ENCODE measurements around the gene BMERB1.

The BMERB1 gene

DNA sequence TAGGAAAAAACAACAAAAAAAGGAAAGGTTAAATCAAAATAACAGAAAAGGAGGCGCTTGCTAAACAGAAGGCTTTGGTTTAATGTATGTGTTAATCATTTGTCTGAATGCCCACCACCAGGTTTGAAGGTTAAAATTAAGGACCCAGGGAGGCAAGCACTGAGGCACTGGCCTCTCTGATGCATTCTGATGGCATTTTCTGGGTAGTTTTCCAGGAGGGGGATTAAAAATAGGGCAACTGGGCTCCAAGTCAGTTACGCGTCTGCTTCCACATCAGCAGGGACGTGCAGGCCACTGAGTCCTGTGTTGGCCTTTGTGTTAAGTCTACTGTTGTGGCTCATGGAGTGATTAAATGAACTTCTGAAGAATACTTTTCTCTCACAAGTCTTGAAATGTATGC lies 181.6 kb downstream of the BMERB1 start:
- DNase-seq (ENCODE audit: low spot score): no peak

DNA sequence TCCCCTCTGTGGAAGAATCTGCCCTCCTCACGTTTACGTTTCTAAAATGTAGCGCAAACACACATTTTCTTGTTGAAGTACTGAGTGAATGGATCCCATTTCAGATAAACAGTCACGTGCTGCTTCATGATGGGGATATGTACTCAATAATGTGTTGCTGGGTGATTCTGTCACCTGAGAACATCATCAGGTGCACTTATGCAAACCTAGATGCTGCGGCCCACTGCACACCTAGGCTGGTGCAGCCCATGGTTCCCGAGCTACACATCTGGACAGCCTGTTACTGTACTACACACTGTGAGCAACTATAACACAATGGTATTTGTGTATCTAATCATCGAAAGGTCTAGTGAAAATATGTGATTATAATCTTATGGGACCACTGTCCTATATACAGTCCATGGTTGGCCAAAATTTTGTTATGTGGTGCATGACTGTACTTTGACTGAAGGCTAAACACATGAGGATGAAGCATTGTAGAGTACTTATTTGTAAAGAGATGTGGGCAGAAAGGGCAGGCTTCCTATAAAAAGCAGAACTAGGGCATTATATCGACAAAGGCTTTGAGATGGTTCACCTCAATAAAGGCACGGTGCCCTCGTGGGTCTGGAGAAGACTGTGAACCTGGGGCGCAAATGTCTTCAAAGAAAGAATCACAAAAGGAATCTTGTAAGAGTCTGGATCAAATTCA lies 182.2 kb downstream of the BMERB1 start:
- DNase-seq (ENCODE audit: low spot score): no peak

- DNase-seq (ENCODE audit: low spot score): no peak
Measured at GRCh38 chr16:15617901-15618300, 183.5 kb downstream of the BMERB1 start.

- no peak for DNase-seq (ENCODE audit: low spot score)
Measured at GRCh38 chr16:15618392-15618791, 184.0 kb downstream of the BMERB1 start.

GRCh38 chr16:15620611-15621195 lies 186.3 kb downstream of the BMERB1 start:
- DNase-seq (ENCODE audit: low spot score): no peak

DNA sequence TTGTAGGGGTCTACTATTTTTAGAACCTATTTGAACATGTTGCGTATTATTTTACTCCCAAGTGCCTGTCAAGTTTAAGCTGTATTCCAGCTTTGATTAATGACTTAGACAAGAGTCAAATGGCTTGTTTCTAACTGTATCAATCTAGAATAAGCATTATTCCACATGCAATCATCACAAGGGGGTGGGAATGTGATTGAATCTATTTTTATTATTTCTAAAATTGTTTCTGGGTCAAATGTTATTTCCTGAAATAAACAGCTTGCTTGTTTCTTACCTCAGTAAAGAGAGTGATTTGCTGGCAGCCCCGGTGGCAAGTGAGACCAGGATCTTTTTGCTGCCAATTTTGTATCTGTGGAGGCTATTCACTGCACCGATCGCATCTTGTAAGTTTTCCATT lies 187.1 kb downstream of the BMERB1 start:
- DNase-seq (ENCODE audit: low spot score): no peak

DNA sequence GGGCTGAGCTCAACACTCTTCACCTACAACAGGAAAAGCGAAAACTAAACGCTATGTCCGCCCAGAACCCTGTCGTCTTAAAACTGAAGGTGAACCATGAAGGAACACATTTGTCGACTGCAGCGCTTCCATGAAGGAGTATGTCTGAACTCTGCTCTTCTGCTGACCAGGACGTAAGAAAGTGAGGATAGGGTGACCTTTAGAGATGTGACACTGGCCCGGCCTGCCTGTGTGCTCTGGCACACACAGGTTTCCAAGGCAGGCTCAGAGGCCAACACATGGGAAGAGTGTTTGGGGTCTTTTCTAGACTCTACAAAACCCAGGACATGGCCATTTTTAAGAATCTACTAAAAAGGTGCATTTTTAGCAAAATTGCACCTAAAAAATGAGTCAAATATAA lies 187.5 kb downstream of the BMERB1 start:
- no peak for DNase-seq (ENCODE audit: low spot score)

DNA sequence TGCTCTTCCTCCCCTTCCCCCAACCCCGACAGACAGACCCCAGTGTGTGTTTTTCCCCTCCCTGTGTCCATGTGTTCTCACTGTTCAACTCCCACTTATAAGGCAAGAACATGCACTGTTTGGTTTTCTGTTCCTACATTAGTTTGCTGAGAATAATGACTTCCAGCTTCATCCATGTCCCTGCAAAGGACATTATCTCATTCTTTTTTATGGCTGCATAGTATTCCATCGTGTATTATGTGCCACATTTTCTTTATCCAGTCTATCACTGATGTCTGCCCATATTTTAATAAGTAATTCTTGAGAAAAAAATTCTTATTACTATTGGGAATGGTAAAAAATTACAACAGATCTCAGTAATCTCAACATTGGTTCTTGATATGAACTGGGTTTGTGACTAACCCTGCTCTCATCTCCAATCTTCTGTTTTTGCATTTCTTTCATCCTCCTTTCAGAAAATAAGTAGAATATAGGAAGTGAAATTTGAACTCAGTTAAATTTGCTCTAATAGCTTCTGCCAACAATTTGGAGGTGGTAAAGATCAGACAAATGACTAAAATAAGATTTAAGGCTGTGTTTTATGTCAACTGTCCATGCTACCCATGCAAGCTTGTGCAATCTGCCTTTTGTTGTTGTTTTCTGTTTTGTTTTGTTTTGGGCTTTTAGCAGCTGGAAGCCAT lies 197.5 kb downstream of the BMERB1 start:
- DNase-seq (ENCODE audit: low spot score): no peak

DNA sequence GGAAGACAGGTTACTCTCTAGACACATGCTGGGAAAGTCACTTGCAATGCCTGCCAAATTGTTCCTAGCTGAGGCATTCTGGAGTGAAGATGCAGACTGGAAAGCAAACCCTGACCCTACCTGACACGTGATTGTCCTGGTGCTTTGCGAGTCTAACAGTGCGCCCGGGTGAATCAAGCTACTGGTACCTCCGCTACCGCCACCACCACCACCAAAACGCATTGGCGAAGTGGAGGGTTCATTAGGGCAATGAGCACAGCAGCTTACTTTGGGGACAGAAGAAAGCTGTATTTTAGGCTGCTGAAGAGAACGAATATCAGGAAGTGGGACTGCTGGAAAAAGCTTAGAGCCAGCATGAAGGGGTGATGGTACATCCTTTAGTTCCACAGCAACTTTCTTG lies 201.5 kb downstream of the BMERB1 start:
- no peak for DNase-seq (ENCODE audit: low spot score)

DNA sequence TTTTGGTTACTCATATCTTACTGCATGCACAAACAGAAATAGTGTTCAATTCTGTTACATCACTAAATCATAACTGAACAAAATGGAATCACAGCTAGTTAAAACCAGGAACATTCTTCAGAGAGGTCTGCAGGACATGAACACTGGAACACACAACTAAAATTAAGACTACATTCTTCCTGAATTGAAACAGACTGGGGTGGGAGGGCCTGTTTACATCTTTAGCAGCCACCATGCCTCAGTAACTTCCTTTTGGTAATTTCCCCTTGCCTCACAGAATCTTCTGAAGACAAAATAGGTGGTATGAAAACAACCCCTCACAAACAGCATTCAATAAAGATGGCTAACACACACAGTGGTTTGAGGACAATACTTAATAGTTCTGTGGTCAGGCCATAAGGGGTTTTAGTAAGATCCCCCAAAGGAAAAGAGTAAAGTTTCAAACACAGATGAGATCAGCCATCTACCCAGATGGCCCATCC lies 202.0 kb downstream of the BMERB1 start:
- DNase-seq (ENCODE audit: low spot score): no peak
